Ecto neural progenitor cell (in vitro differentiated cells): ENCODE results near the gene GRN.
"Not testable (repeated sequence)": the region's sequence is repeated elsewhere in the genome, so short reads cannot be mapped to it uniquely, and the experiment has no call there.

Source experiments
- DNase-seq: peaks from one replicate; pipeline ENCODE4 v3.0.0-alpha.2; 2018; ENCODE audit warnings: low spot score

The GRN gene

GRCh38 chr17:44383363-44383762 is 38.3 kb downstream of the GRN start:
- DNase-seq, result no peak

DNA sequence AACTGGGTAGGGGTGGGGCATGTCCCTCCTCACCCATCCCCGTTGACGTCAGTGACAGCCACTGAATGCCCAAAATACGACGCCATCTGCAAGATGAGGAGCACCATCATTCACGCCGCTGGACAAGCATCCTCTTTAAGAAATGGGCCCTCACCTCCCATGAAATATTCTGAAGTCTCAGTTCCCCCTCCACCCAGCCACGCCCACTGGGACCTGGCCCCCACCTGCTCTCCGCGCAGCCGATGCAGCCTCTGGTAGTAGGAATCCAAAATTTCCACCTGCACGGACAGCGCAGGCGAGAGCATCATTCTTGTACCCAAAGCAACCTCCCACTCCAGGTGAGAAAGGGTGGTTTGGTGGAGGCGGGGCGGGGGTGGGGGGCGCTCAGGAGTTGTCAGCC is 38.8 kb downstream of the GRN start:
- DNase-seq, result no peak

GRCh38 chr17:44384281-44384822 is 39.2 kb downstream of the GRN start:
- DNase-seq, result no peak

GRCh38 chr17:44384823-44385286 is 39.8 kb downstream of the GRN start:
- peak; percentile 84 for DNase-seq

DNA sequence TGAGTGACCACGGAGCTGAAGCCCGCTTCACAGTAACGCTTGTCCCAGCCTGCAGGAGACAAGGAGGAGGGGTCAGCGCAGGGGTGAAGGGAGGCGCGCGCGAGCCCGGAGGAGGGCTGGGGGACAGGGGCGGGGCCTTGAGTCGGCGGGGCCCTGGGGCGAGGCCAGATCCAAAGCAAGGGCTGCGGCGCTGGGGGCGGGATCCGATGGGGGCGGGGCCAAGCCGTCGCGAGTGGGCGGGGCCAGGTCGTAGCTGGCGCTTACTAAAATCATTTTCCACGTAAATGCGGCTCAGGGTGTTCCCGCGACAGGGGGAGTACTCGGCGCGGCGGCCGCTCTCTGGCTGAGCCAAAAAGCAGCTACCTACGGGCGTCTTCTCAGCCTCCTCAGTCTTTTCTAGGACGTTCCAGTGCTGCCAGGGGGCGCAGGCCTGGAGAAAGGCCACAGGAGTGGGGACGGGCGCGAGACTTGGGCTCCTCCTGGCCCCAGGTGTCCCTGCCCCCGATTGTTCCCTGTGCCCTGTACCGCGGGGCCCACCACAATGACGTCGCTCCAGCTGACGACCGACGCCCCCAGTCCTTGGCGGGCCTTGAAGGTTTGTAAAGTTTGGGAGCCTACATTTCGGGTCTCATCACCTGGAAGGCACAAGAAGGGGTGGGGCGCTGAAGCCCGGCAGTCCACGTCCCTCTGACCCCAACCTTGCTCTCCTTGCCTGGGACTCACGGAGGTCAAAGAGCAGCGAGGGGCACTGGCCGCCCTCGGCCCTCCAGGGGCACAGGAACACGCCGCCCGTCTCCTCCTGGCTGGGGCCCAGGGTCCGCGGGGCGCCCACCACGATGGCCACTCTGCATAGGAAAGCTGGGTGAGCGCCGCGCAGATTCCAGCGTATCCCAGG is 40.4 kb downstream of the GRN start:
- DNase-seq, result peak; percentile 98

DNA sequence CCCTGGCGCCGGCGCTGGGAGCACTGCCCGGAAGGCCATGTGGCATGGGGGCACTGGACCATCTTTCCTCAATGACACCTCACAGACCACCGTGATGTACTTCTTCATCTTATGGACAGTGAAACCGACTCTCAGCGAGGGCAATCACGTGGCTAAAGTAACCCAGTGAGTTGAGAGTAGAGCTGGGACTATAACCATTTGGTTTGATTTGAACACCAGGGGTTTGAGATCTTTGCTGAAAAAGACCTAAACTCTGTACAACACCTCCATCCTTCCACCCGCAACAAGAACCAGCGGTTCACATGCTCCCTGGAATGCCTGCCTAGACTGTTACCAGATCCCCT is 41.1 kb downstream of the GRN start:
- DNase-seq, result no peak

GRCh38 chr17:44387804-44388203 is 42.7 kb downstream of the GRN start:
- DNase-seq, result no peak

DNA sequence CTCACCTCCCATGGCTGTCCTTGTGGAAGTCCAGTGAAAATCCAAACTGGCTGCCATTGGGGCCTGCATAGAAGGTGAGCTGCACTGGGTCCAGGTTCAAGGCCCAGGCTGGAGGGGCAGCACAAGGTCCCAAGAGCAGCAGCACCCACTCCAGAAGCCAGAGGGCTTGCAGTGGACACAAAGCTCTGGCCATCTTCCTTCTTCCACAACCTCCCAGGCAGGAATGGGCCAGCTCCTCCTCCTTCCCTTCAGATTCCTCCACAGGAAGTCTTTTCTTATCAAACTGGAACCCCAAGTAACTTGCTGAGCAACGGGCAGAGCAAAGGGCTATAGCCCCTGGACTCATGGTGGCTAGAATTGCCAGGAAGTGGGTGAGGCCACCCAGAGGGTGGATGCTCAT is 44.2 kb downstream of the GRN start, which contains the start of gene ITGA2B:
TSS of gene ITGA2B (minus strand) at position 369 of the 400 bp plus-strand sequence. CDS start at position 193, 176 bp downstream.
- DNase-seq, result no peak

GRCh38 chr17:44389723-44390202 is 44.7 kb downstream of the GRN start:
- DNase-seq, result no peak

DNA sequence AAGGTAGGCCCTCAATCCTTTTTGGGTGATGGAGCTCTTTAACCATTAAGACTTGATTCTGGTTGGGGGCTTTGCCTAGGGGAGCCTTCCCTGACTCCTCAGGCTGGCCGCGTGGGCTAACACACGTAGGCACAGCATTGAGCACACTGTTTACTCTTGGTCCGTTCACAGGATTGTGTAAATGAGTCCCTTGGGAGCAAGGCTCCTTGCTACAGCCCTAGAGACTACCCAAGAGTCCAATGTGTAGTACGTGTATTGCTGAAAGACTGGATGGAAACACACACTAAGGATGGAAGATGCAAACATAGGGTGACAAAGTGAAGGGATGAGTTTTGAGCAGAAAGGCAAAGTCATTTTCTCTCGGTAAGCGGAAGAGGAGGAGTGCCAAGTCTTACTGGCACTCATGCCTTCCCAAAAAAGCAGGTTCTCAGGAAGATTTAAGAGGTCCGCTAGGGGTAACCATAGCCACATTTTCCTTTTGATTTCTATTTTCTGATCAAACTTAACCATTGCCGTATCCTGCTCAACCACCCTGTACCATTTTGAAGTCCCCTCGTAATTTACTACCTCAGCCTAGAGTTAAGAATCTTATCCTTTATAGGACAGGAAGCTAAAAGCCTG is 45.3 kb downstream of the GRN start:
- DNase-seq, result no peak

DNA sequence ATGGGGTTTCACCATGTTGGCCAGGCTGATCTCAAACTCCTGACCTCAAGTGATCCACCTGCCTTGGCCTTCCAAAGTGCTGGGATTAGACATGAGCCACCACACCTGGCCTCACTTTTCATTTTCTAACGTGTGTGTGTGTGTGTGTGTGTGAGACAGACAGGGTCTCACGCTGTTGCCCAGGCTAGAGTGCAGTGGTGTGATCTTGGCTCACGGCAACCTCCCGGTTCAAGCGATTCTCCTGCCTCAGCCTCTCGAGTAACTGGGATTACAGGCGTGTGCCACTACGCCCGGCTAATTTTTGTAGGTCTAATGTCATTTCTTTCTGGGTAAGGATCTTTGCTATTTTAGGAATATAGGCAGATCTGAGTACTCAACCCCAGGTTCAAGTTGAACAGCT is 49.0 kb downstream of the GRN start:
- not testable (repeated sequence) for DNase-seq

GRCh38 chr17:44394833-44395232 is 49.7 kb downstream of the GRN start:
- DNase-seq, result no peak

DNA sequence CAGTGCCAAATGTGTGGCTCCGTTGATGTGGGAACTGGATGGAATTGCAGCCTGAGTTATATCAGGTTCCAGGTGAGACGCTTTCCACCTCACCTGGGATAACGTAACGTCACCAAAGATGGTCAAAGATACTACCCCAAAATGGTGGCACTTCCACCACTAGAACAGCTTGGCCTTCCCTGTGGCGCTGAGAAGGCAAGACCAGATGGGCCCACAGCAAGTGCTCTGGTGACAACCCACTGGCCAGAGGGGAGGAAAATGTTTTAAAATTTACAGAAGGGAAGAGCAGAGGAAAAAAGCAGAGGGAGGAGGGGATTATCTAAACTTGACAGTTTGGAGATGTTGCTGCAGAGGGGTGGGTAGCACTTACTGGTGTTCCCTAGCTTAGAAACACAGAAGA is 51.8 kb downstream of the GRN start:
- no peak for DNase-seq

DNA sequence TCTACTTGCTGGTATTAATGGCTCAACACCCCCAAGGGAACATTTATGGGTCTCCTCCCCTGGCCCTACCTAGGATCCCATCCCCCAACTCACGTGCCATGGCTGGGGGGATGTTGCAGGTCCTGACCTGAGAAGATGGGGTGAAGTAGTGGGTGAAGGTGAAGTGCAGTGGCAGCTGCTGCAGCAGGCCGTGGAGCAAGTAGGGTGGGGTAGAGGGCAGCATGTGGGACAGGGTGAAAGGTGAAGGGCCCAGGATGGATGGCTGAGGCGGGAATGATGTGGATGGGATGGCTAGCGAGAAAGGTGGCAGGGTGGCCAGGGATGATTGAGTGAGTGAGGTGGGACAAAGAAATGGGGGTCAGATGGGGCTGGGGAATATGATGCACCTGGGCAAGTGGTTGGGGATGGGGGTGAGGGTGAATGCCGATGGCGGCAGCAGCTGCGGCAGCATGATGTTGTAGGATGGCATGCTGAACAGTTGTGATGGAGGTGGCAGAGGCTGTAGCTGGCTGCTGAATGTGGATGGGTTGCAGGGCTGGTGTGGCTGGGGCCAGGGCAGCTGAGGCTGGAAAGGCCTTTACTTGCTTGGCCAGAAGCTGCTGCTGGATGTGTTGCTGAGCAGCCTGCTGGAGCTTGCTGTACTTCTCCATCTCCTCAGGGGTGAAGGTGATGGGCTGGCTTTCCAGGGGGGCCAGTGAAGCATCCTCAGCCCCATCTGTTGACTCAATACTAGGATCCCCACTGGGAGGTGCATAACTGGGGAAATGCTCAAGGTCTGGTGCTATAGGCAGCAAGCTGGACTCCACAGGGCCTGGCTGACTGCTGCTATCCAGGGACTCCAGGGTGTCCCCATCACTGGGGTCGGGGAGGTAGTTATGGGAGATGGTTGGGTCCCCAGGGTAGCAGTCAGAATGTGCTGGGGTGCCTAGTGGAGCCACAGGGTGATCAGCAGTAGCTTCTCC is 52.7 kb downstream of the GRN start:
- DNase-seq, result no peak

DNA sequence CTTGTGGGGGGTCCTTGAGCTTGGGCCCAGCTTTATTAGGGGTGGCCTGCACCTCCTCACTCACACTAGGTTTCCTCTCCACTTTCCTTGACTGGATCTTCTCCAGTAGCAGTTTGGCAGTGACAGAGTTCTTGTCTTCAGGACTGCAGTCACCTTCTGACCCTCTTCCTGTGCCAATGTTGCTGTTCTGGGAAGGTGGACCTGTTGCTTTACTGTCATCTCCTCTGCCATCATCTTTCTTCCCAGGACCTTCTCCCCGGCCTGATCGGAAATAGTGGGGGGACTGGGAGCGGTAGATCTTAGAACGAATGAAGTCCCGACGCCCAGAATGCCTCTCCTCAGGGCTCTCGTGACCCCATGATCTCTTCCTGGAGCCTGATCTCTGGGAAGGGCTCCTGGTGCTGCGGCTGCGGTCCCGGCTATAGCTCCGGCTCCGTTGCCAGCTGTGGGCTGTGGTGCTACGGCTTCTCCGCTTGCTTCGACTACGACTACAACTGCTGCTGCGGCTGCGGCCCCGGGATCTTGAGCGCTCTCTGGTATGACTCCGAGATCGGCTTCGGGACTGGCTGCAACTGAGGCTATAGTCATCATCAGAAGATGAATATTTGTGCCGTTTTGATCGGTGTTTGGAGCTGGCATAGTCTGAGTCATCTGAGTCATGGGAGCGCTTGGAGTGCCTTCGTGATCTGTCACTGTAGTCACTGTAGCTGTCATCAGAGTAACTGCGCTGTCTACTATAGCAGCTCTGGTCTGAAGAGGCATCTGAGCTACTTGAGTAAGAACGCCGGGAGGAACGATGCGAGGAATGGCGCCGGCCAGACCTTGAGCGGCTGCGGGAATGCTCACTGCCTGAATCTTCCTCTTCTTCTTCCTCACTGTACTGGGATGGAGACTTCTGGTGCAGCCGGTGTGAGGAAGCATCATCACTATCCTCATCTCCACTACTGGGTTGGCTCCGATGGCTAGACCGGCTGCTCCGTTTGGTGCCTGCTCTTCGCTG is 53.9 kb downstream of the GRN start:
- peak; percentile 35 for DNase-seq

- peak; percentile 43 for DNase-seq
Observed at GRCh38 chr17:44400226-44400847, 55.2 kb downstream of the GRN start.
